Measurements from ENCODE around the gene ASTN2.

GRCh38 chr9:117145811-117146490 lies 268.9 kb downstream of the ASTN2 start:
- no peak for TF ChIP-seq CTCF (IDR thresholded peaks at IDR 0.05)
- no peak for TF ChIP-seq POLR2A (IDR thresholded peaks at IDR 0.05)

Measured in lower leg skin (tissue), 3 donors.